ENCODE measurements around the gene VPS35.

DNA sequence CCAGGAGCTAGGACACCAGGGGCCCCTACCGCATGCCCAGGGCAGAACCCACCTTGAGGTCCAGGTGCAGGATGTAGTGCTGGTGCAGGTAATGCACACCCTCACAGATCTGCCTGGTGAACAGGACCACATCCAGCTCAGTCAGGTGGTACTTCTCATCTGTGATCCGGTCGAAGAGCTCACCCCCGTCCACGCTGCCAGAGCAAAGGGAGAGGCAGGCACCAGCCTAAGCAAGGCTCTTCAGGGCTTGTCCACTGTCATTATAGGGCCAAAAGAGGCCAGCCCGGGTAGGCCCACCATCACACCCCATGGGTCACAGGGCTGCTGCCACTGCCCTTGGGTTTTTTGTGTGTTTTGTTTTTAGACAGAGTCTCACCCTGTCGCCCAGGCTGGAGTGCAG, 38.2 kb upstream of the VPS35 start:
- TF ChIP-seq POLR2A (IDR thresholded peaks at IDR 0.05; ENCODE audit: low read length) (no peak), GATA1 (IDR thresholded peaks at IDR 0.05; ENCODE audit: low read depth, low read length) (no peak)
